HG03571 (cell line): ENCODE results near the gene RIMKLA.

ENCODE experiments used
- ATAC-seq: cut with Tn5 transposase; IDR thresholded peaks from one replicate; pipeline ENCODE4 v1.9.1; 2021; ENCODE audit not compliant: unreplicated experiment

The RIMKLA gene

DNA sequence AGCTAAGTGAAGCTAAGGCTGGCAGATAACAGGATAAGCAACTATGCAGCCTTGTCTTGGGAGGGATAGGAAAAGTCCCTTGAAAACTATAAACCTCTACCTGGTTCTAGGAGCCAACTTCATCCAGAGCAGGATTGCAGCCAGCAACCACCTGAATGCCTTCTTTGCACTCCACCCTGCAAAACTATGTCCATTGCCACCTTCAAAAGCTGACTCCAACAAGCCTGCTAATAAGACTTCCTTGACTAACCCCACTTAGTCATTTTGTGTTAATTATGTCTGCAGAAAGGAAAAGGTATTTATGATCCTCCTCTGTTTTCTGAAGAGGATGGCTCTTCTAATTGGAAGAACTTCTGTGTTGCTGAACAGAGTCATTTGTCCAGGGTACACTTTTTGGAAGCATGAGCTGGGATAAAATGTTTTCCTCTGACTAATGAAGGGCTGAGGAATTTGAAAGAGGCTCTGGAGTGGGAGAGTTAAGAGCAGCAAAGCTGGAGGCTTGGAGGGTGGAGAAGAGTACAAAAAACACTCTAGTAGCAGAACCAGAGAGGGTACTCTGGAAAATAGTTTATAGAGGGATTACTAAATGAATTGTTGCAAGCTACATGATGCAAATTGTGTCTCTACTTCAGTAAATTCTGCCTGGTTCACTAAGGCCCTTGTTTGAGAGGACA lies 9.6 kb upstream of the RIMKLA start:
- no peak for ATAC-seq

GRCh38 chr1:42372796-42373195 lies 7.8 kb upstream of the RIMKLA start:
- no peak for ATAC-seq

DNA sequence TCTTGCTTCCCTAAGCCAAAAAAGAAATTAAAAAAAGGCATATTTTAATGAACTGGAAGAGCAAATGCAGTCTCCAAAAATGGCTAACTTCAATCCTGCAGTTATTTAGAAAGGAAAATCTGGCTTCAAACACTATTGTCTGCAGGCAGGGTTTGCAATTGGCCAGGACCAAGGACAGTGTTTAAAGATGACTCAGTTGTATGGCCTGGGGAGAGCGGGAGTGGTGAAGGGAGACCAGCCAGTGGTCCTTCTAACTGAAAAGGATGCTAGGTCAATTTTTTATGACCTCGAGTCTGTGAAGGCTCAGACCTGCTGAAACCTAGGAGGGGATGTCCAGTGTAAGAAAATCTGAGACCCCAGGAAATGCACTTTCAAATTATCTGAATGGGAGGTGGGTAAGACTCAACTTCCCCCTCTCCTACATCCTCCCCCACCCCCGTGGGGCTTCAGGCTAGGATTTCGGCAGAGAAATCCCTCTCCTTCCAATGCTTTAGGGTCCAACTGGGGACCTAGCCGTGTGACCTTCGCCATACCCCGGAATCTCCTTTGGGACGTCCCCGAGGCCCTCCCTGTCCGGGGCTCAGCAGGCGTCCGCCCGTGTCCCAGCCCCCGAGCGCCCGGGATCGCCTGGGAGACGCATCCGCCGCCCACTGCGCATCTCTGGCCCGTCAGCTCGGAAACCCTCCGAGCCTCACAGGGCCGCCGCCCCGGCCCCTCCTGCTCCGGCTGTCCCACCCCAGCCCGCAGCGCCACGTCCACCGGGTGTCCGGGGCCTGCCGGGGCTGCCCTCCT lies 602 bp upstream of the RIMKLA start:
- ATAC-seq: peak; percentile 27

DNA sequence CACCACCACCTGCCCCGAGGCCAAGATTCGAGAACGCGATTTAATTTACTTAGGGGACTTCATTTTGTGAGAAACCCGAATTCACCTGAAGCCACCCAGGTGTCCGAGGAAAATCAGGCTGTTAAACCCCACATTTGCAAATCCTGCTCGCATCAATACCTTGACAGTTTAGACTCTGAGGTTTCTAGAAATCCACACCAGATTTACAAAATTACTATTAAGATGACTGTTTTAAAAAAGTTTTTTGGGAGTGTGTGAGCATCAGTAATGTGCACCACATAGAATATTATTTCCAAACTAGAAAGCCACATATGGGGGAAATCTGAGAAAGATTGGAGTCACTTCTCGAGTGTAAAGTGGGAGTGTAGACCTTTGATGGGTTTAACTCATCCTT lies 685 bp downstream of the RIMKLA start:
- no peak for ATAC-seq

GRCh38 chr1:42385283-42385682 lies 4.7 kb downstream of the RIMKLA start:
- no peak for ATAC-seq

DNA sequence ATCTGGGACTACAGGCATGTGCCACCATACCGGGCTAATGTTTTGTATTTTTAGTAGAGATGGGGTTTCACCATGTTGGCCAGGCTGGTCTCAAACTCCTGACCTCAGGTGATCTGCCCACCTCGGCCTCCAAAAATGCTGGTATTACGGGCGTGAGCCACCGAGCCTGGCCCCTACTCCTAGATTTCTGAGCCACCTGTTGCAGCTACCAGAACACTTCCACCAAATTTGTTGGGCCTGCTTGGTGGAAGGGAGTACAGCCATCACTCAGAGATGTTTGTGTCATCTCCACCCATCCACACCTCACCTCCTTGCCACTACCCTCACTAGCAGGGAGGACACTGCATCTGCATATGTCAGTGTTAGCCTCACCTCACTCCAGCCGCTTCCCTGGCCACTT lies 5.5 kb downstream of the RIMKLA start:
- ATAC-seq: no peak

DNA sequence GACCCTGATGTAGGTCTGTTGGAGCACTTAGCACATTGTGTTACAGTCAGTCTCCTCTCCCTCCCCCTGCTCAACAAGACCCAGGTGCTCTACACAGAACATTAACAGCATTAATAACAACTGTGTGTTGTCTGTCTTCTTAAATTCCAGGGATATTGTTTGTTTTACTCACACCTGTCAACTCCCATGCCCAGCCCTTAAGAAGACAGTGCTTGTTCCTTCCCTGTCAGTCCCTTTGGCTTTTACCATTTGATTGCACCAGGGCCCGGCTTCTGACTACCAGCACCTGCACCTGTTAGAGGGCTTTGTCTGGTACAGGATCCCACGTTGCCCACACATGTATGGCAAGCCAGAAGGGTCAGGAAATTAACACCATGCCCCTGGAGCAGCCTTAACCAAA lies 11.7 kb downstream of the RIMKLA start:
- no peak for ATAC-seq

GRCh38 chr1:42392967-42393848 lies 12.6 kb downstream of the RIMKLA start:
- no peak for ATAC-seq

DNA sequence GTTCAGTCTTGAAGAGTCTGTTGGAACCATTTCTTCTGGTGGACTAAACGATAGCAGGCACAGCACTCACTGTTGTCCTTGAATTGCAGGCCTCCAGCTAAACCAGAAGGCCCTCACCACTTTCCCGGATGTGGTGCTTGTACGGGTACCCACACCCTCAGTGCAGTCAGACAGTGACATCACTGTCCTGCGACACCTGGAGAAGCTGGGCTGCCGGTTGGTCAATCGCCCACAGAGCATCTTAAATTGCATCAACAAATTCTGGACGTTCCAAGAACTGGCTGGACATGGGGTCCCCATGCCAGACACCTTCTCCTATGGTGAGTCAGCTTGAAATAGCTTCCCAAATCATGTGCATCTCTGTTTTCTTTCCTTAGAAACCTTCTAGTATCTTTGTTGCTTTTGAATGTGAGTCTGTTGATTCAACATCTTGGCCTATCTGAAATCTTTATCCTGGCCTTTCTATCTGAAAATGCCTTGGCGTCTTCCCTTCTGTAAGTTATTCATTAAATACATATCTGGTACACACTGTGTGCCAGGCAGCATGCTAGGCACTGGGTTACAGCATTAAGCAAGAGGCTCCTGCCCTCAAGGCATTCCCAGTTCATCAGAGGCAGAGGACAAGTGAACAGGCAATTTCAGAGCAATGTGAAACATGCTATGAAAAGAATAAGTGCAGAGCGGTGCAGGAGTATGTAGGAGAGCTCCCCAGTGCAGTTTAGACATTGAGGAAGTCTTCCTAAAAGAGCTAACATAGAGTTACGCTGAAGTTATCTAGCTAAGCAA lies 18.9 kb downstream of the RIMKLA start:
- ATAC-seq: no peak

- no peak for ATAC-seq
These were observed 23.3 kb downstream of the RIMKLA start for GRCh38 chr1:42403880-42404400.

DNA sequence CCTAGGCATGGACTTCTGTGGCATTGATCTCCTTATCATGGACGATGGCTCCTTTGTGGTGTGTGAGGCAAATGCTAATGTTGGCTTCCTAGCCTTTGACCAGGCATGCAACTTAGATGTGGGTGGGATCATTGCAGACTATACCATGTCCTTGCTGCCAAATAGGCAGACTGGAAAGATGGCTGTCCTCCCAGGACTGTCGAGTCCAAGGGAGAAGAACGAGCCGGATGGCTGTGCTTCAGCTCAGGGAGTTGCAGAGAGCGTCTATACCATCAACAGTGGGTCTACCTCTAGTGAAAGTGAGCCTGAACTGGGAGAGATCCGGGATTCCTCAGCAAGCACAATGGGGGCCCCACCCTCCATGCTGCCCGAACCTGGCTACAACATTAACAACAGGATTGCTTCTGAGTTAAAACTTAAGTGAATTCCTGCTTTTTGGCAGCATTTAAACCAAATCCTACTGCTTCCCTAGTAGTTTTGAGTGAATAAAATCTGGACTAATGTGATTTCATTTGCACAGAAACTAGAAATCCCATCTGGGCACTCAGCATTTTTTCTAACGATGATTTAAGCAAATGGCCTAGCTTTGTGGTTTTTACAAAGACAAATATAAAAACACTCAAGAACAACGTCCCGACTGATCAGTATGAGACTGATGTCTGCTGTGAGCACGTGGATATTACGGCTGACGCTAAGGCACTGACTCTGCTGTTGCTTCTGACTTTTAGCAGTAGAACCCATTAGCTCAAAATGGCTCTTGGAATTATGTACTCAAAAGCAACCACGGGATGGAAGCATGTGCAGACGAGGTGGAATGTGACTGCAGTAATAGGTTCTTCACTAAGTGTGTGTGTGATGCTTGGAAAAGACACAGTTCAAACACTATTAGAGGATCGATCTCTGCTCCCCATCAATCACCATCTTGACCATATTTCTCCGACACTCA lies 34.2 kb downstream of the RIMKLA start:
- no peak for ATAC-seq

DNA sequence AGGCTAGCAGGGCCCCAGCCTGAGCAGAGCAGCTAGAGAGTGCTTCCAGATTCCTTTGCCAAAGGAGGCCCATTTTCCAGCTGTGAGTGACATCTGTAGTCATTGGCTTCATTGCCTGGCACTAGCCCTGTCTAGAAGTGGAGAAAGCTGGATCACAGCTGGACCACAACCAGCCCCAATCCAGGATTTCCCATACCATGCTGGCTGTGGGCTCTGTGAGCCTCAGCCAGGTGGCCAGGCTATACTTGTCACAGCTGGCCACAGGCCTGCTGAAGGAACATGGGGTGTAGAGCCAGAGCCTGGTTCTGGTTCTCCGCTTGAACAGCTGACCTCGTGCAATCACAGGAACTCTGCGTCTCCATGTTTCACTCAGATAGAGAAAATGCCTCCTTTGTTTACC lies 36.6 kb downstream of the RIMKLA start:
- no peak for ATAC-seq

DNA sequence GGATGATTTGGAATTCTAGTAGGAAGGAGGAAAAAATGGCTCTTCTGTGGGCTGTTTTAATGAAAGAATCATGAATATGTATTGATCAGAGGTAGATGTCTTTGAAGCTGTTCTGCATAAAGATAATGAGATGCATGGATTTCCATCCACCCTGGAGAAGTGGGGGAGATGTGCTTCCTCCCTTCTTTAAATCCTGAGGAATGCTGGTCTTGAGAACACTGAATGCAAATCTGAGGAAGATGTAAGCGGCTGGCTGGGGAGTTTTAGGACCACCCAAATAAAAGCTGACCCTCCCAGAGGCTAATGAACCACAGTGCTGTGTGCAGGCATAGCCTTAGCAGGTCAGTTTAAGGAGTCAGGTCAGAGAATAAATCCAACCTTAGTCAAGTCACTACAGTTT lies 37.9 kb downstream of the RIMKLA start:
- no peak for ATAC-seq

DNA sequence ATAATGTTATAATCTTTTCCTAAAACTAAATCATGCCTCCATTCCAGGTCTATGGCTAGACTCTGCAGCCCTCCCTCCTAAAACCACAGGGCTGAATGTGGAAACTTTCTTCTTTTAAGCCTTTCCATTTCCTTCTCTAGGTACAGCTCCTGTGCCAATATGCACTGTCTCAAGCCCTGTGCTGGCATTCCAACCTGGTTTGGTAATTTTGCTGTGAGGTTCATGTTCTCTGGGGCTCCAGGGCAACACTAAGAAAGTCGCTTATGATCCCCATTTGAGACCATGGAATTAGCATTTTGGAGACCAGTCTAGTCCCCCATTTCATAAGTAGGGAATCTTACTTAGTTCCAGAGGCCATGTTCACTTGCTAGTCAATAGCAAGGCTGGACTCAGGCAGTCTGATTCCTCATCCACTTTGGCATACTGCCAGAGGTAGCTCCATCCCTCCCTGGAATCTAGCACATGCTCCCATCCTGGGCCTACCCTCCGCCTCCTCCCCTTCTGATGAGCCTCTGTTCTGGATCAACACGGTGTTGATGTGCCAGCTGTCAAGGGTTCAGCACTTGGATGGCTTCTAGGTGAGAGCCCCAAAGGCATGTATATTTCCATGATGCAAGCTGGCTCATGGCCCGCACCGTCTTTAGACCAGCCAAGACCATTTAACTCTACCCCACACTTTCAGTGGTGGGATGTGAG lies 38.7 kb downstream of the RIMKLA start:
- no peak for ATAC-seq

DNA sequence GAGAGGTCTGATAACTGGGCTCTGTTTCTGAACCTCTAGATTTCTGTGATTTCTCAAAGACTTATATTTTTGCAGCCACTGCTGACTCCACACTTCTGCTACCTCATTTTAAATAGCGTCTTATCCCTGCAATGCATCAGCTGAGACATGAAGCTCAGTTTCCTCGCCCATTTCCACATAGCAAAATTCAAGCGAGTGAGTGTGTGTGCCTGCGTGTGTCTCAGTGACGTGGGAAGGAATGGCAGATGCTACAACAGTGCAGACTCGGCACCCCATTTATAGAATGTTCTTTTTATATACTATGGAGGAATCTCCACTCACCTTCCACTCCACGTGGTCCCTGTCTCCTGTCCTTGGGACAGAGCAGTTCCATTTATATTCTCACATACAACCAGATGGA lies 39.5 kb downstream of the RIMKLA start:
- no peak for ATAC-seq

- ATAC-seq: no peak
These were observed 40.5 kb downstream of the RIMKLA start for GRCh38 chr1:42420911-42421585.

DNA sequence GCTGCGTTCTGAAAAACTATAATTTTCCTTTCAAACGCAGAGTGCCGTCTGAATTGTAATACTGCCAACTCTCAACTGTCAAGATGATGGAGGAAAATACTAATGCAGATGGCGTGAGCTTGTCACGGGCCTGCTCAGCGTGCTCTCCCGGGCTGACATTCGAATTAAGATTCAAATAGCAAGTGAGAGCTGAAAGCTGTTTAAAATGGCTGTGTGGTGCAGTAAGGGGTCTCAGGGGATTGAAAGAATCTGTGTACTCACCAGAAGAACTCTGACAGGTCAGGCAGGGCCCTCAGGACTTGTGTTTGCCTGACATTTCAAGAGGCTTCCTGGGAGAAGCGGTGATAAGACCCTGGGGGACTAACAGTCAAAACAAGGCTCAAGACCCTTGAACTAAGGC lies 42.1 kb downstream of the RIMKLA start:
- ATAC-seq: no peak

- ATAC-seq: no peak
These were observed 43.1 kb downstream of the RIMKLA start for GRCh38 chr1:42423681-42424080.
